ENCODE data around the gene CCL19. TPM values are rescaled to one million over a fixed set of nuclear protein-coding genes. Genes with fewer than 3 reads are reported as not detected.
A peak's percentile ranks its signal among the peaks of the same experiment; 100 is the strongest.

Gene CCL19
- total RNA-seq, 2 donors from 2014 or later, result not detected

- ATAC-seq (replicated peaks), result no peak
- H3K4me1 Mint-ChIP-seq, result peaks cover 21% of the 10 kb centered on the region
- no peaks in the 10 kb centered on the region for H3K27me3 Mint-ChIP-seq
- peak overlapping the region; percentile 95 for H3K4me3 Mint-ChIP-seq
- H3K27ac Mint-ChIP-seq, result peak overlapping the region; percentile 88
- peaks cover 40% of the 10 kb centered on the region for H3K36me3 Mint-ChIP-seq (ENCODE audit: low read depth)
- no peaks in the 10 kb centered on the region for H3K9me3 Mint-ChIP-seq
Observed at GRCh38 chr9:34647084-34647403, 44.0 kb downstream of the CCL19 start.

- peak; percentile 92 for ATAC-seq (replicated peaks)
- peak within 1 kb of the TSS; percentile 88 for H3K27ac Mint-ChIP-seq
Observed at GRCh38 chr9:34646211-34647083, 44.6 kb downstream of the CCL19 start, which contains the start of gene GALT. Gene GALT (plus strand): TSS chr9:34646675. CDS start chr9:34646705, 30 bp downstream.

GRCh38 chr9:34644766-34645314 is 46.2 kb downstream of the CCL19 start:
- Mint-ChIP-seq H3K4me3 (no peak overlapping the region), H3K27ac (no peak overlapping the region), H3K4me1 (peaks cover 20% of the 10 kb centered on the region), H3K36me3 (ENCODE audit: low read depth) (peaks cover 28% of the 10 kb centered on the region), H3K9me3 (no peaks in the 10 kb centered on the region), H3K27me3 (no peaks in the 10 kb centered on the region)
- no peak for ATAC-seq (replicated peaks)

More at GRCh38 chr9:34646211-34647083, 44.6 kb downstream of the CCL19 start, which contains the start of gene GALT:
- H3K36me3 Mint-ChIP-seq (ENCODE audit: low read depth), result peaks cover 40% of the 10 kb centered on the region
- H3K27me3 Mint-ChIP-seq, result no peaks in the 10 kb centered on the region
- H3K4me1 Mint-ChIP-seq, result peaks cover 20% of the 10 kb centered on the region
- H3K9me3 Mint-ChIP-seq, result no peaks in the 10 kb centered on the region
- peak within 1 kb of the TSS; percentile 95 for H3K4me3 Mint-ChIP-seq

GRCh38 chr9:34642679-34643078 is 48.4 kb downstream of the CCL19 start:
- H3K4me3 Mint-ChIP-seq, result no peak overlapping the region
- ATAC-seq (replicated peaks), result no peak
- peaks cover 7% of the 10 kb centered on the region for H3K36me3 Mint-ChIP-seq (ENCODE audit: low read depth)
- H3K27me3 Mint-ChIP-seq, result no peaks in the 10 kb centered on the region
- no peaks in the 10 kb centered on the region for H3K9me3 Mint-ChIP-seq
- H3K27ac Mint-ChIP-seq, result no peak overlapping the region
- H3K4me1 Mint-ChIP-seq, result peaks cover 14% of the 10 kb centered on the region

Other genes starting within 250 kb of the CCL19 start
- gene FAM219A, start 232.7 kb downstream of the CCL19 start, total RNA-seq, result 10 to 100 TPM; 12.5 to 12.9 TPM
- gene DNAI1, start 232.5 kb downstream of the CCL19 start, total RNA-seq, result not detected
- gene ENHO, start 168.3 kb downstream of the CCL19 start, total RNA-seq, result not detected
- not detected for gene CNTFR, start 101.6 kb downstream of the CCL19 start, total RNA-seq
- 10 to 100 TPM; 21.3 to 25.8 TPM for gene RPP25L, start 79.2 kb downstream of the CCL19 start, total RNA-seq
- 10 to 100 TPM; 78.4 to 96.4 TPM for gene DCTN3, start 70.8 kb downstream of the CCL19 start, total RNA-seq
- gene ARID3C, start 62.2 kb downstream of the CCL19 start, total RNA-seq, result under 1 TPM; 0.17 to 0.42 TPM
- gene SIGMAR1, start 53.5 kb downstream of the CCL19 start, total RNA-seq, result 10 to 100 TPM; 42.6 to 75.3 TPM
- 10 to 100 TPM; 48.3 to 66.7 TPM for gene GALT, start 44.6 kb downstream of the CCL19 start, total RNA-seq
- gene IL11RA, start 39.1 kb downstream of the CCL19 start, total RNA-seq, result 10 to 100 TPM; 30.4 to 48.9 TPM
- gene CCL27, start 28.6 kb downstream of the CCL19 start, total RNA-seq, result 1 to 10 TPM in 1 of 2 donors, under 1 TPM in 1; 0.78 to 1.6 TPM
- gene CCL21, start 18.9 kb upstream of the CCL19 start, total RNA-seq, result not detected